Measurements from ENCODE around the gene BTC. TPM values are rescaled to one million over a fixed set of nuclear protein-coding genes. Genes with fewer than 3 reads are reported as not detected.

BTC gene
- total RNA-seq, 2 experiments from 2014 or later: not detected

DNA sequence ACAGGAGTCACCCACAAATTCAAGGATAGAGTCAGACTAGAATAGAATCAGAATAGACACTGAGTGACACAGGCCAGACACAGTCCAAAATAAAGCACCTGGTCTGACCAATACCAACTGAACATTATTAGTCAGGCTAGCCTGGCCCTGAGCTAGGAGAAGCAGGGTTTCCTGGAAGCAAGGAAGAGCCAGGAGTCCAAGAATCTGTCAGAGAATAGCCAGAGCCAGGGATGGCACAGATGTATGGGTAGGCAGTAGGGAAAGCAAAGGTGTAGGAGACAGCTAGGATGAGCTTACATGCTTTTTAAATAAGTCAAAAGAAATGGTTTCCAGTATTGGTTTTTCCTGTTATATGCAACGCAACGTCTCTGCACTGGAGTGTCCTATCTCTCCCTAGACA, 3.7 kb downstream of the BTC start:
- no peak for TF ChIP-seq CTCF (IDR thresholded peaks at IDR 0.05)
- no peak for DNase-seq
- H3K4me1 ChIP-seq (ENCODE audit: insufficient read depth, low read length): peaks cover 7% of the 10 kb centered on the region
- Mint-ChIP-seq H3K27me3 (peaks cover 65% of the 10 kb centered on the region), H3K27ac (no peak overlapping the region), H3K9me3 (no peaks in the 10 kb centered on the region), H3K4me1 (ENCODE audit: low read depth) (no peaks in the 10 kb centered on the region), H3K4me3 (no peak overlapping the region), H3K36me3 (ENCODE audit: low read depth) (no peaks in the 10 kb centered on the region)
- intact Hi-C loops (cut with DNase I, micrococcal nuclease): no loop called here
- no peaks in the 10 kb centered on the region for H3K36me3 ChIP-seq (ENCODE audit: insufficient read depth, low read length)
- no peak for ATAC-seq (ENCODE audit: poor library complexity)
- ChIA-PET POLR2A (no interaction called here), CTCF (no interaction called here)
- H3K4me3 ChIP-seq (ENCODE audit: low read length): no peak overlapping the region
- H3K27me3 ChIP-seq (ENCODE audit: control insufficient read depth in 1 of 2, insufficient read depth in 2 of 2, low read length in 2 of 2): peaks cover 29% of the 10 kb centered on the region in 2 experiments
- no peak overlapping the region for H3K27ac ChIP-seq (ENCODE audit: low read depth in 1 of 2, low read length in 2 of 2)
- H3K9me3 ChIP-seq (ENCODE audit: control insufficient read depth in 1 of 2, insufficient read depth in 1 of 2, low read length in 2 of 2): peaks cover 0 to 14% of the 10 kb centered on the region in 2 experiments

- Histone ChIP-seq H3K4me3 (ENCODE audit: low read length) (no peak overlapping the region), H3K27ac (ENCODE audit: low read depth in 1 of 2, low read length in 2 of 2) (no peak overlapping the region), H3K4me1 (ENCODE audit: insufficient read depth, low read length) (peaks cover 6% of the 10 kb centered on the region), H3K27me3 (ENCODE audit: control insufficient read depth in 1 of 2, insufficient read depth in 2 of 2, low read length in 2 of 2) (peaks cover 20 to 24% of the 10 kb centered on the region in 2 experiments), H3K9me3 (ENCODE audit: control insufficient read depth in 1 of 2, insufficient read depth in 1 of 2, low read length in 2 of 2) (peaks cover 0 to 12% of the 10 kb centered on the region in 2 experiments), H3K36me3 (ENCODE audit: insufficient read depth, low read length) (no peaks in the 10 kb centered on the region)
- Mint-ChIP-seq H3K27me3 (peaks cover 56% of the 10 kb centered on the region), H3K36me3 (ENCODE audit: low read depth) (no peaks in the 10 kb centered on the region), H3K9me3 (no peaks in the 10 kb centered on the region), H3K27ac (no peak overlapping the region), H3K4me1 (ENCODE audit: low read depth) (no peaks in the 10 kb centered on the region), H3K4me3 (no peak overlapping the region)
- intact Hi-C loops (cut with DNase I, micrococcal nuclease): no loop called here
- TF ChIP-seq CTCF (IDR thresholded peaks at IDR 0.05): no peak
- ChIA-PET POLR2A (no interaction called here), CTCF (no interaction called here)
- ATAC-seq (ENCODE audit: poor library complexity) (no peak), DNase-seq (no peak)
Measured at GRCh38 chr4:74789518-74789917, 4.8 kb downstream of the BTC start.

- no peak for TF ChIP-seq CTCF (IDR thresholded peaks at IDR 0.05)
- CTCF ChIA-PET: no interaction called here
- no peak for DNase-seq
- Histone ChIP-seq H3K27ac (ENCODE audit: low read depth in 1 of 2, low read length in 2 of 2) (no peak overlapping the region), H3K36me3 (ENCODE audit: insufficient read depth, low read length) (no peaks in the 10 kb centered on the region), H3K4me3 (ENCODE audit: low read length) (no peak overlapping the region), H3K4me1 (ENCODE audit: insufficient read depth, low read length) (no peaks in the 10 kb centered on the region), H3K9me3 (ENCODE audit: control insufficient read depth in 1 of 2, insufficient read depth in 1 of 2, low read length in 2 of 2) (no peaks in the 10 kb centered on the region), H3K27me3 (ENCODE audit: control insufficient read depth in 1 of 2, insufficient read depth in 2 of 2, low read length in 2 of 2) (no peaks in the 10 kb centered on the region)
- no peak for ATAC-seq (ENCODE audit: poor library complexity)
- Mint-ChIP-seq H3K4me3 (no peak overlapping the region), H3K27me3 (no peaks in the 10 kb centered on the region), H3K36me3 (ENCODE audit: low read depth) (no peaks in the 10 kb centered on the region), H3K27ac (no peak overlapping the region), H3K4me1 (ENCODE audit: low read depth) (no peaks in the 10 kb centered on the region), H3K9me3 (peaks cover 3% of the 10 kb centered on the region)
- POLR2A ChIA-PET: no interaction called here
- intact Hi-C loops (cut with DNase I, micrococcal nuclease): no loop called here
Measured at GRCh38 chr4:74777531-74777930, 16.8 kb downstream of the BTC start.

Data from CD4-positive, alpha-beta T cell (primary cell).